ENCODE measurements around the gene BAZ2B.

GRCh38 chr2:159462961-159463360, 153.4 kb downstream of the BAZ2B start:
- no peak for TF ChIP-seq CTCF (conservative IDR thresholded peaks at IDR 0.05; ENCODE audit: low read length)
- no peak for TF ChIP-seq EZH2phosphoT487 (IDR thresholded peaks at IDR 0.05; ENCODE audit: borderline replicate concordance)

Measured in Loucy (cell line).